Measurements from ENCODE around the gene GAB2.

GRCh38 chr11:78168539-78169477, 248.8 kb downstream of the GAB2 start:
- no peak for TF ChIP-seq POLR2A (IDR thresholded peaks at IDR 0.05)
- TF ChIP-seq CTCF (IDR thresholded peaks at IDR 0.05): no peak
